ENCODE data around the gene TCF23.
"Not testable (repeated sequence)": the region's sequence is repeated elsewhere in the genome, so short reads cannot be mapped to it uniquely, and the experiment has no call there.

Gene TCF23

GRCh38 chr2:27191070-27191829, 42.4 kb downstream of the TCF23 start:
- no peak for DNase-seq

GRCh38 chr2:27194538-27195354, 45.9 kb downstream of the TCF23 start:
- no peak for DNase-seq

GRCh38 chr2:27195799-27196198, 47.0 kb downstream of the TCF23 start:
- DNase-seq = not testable (repeated sequence)

- not testable (repeated sequence) for DNase-seq
These were observed 49.3 kb downstream of the TCF23 start for GRCh38 chr2:27198068-27198467.

DNA sequence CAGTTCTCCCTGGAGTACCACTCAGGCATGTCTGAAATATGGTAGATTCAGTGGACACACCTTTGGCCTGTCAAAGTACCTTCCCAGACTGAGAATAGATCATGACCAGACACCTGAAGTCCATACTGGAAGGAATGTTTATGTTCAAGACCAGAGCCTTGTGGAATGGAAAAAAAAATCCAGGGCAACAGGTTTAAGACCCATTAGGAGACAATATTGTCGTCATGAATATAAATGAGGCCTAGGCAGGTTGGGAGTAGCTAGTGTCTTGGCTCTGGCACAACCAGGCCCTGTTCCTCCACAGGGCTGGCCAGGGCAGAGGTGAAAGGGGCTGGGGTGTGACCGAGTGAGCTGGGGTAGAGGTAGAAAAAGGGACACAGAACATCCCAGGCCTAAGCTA, 49.8 kb downstream of the TCF23 start:
- DNase-seq = no peak

DNA sequence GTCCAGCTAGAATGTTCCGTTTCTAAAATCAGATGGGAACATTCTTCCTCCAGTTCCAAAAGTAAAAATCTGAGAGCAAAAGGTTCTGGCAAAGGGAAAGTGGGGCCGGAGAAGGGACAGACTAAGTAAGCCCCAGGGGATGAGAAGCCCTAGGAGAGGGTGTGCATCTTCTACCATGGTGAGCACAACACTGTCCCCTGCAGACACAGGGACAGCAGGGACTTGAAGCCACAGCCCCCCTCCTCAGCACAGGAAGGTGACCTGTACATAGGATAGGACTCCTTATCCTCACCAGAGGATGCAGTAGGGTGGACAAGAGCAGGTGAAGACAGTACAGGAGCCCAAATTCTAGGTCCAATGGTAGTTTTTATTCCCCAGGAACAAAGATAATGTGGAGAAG, 50.4 kb downstream of the TCF23 start:
- DNase-seq = no peak

- no peak for DNase-seq
These were observed 52.9 kb downstream of the TCF23 start for GRCh38 chr2:27201675-27202074.

DNA sequence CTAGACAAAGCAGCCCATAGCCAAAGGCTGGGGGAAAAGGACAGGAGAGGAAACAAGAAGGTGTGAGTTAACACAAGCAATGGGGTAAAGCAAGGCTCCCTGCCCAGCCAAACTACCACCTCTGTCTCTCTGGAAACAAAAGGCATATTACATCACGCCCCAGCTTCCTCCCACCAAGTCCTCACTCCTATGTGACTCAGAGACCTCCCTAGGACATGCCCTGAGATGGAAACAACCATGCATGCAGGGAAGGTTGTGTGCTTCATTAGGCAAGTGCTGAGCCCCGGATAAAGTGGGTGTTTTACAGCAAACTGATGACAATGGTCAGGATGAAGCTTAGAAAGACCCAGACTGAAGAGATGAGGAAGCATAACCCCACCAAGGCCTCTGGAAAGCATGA, 54.0 kb downstream of the TCF23 start:
- DNase-seq = no peak

- DNase-seq = no peak
These were observed 54.9 kb downstream of the TCF23 start for GRCh38 chr2:27203741-27204140.

DNA sequence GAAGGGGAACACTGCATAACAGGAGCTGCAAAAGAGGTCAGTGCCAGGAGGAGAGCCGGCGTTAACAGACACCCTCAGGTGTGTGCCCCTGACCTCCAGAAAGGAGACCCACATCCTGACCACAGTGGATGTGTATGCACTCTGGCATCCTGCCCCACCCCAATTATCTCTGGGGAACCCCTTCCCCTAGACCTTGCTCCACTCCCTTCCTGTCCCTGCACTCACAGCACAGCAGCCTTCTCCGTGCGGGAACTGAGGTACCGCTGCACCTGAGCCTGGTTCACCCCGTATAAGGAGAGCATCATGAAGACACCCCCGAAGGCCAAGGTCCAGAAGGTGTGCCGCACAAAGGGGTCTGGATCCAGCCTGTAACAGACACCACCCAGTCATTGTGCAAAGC, 55.8 kb downstream of the TCF23 start:
- DNase-seq = no peak

DNA sequence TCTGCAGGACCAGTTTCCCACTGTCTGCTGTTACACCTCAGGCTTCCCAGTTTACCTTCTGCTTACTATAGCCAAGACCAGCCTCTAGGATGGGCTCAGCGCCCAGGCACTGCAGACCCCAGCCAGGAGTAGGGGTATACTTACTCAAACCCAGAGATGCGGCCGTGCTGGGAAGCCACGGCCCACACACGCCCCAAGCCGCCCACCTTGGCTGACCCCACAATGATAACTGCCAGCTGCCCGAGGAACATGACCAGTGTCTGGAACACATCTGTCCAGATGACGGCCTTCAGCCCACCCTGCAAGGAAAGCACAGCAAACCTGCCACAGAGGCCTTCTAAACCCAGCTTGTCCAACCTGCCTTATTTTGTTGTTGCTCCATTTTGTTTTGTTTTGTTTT, 56.4 kb downstream of the TCF23 start:
- DNase-seq = no peak

DNA sequence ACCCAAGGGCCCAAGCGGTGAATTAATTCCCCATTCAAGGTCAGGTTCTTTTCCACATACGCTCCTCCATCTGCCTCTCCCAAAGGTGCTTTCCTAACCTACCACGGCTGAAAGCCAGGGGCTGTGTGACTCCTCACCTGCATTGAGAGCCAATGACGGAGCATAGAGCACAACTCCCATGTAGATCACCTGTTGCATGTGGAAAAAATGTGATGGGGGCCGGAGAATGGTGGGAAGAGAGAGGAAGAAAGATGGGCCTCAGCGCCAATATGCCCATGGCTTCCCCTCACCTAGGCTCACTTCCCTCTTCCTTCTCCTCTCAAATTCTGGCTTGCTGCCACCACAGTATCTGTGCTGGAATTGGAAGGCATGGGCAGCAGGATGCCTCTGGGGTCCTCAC, 57.5 kb downstream of the TCF23 start:
- no peak for DNase-seq
